Measurements from ENCODE around the gene HECW1. TPM values are rescaled to one million over a fixed set of nuclear protein-coding genes. Genes with fewer than 3 reads are reported as not detected.
A peak's percentile ranks its signal among the peaks of the same experiment; 100 is the strongest.

The HECW1 gene
- total and polyA plus RNA-seq, 2 of the 13 experiments (the other 11 are each of a cell fraction or from before 2014, with no cell fraction given): not detected

- TF ChIP-seq ZNF770 (CRISPR knock-in tag; IDR thresholded peaks at IDR 0.05) (no peak), HOXD1 (CRISPR knock-in tag; IDR thresholded peaks at IDR 0.05) (no peak), REPIN1 (CRISPR knock-in tag; IDR thresholded peaks at IDR 0.05; ENCODE audit: borderline replicate concordance, low read depth) (no peak), PATZ1 (CRISPR knock-in tag; IDR thresholded peaks at IDR 0.05) (peak; percentile 18; the same call in 1 of the 2 replicates), NFE2 (CRISPR knock-in tag; IDR thresholded peaks at IDR 0.05) (no peak), ZNF670 (CRISPR knock-in tag; IDR thresholded peaks at IDR 0.05; ENCODE audit: borderline replicate concordance) (no peak), NFRKB (IDR thresholded peaks at IDR 0.05) (no peak), ZMAT5 (CRISPR knock-in tag; IDR thresholded peaks at IDR 0.05; ENCODE audit: borderline replicate concordance, low read depth) (no peak), ZNF451 (CRISPR knock-in tag; IDR thresholded peaks at IDR 0.05) (no peak), HMGA1 (CRISPR knock-in tag; conservative IDR thresholded peaks at IDR 0.05) (no peak), MXD3 (CRISPR knock-in tag; IDR thresholded peaks at IDR 0.05) (no peak), MAX (IDR thresholded peaks at IDR 0.05) (no peak), ZNF577 (CRISPR knock-in tag; IDR thresholded peaks at IDR 0.05; ENCODE audit: borderline replicate concordance, low read depth) (no peak), U2AF1 (optimal IDR thresholded peaks at IDR 0.05; ENCODE audit: low read depth, low read length) (no peak), ZNF296 (CRISPR knock-in tag; conservative IDR thresholded peaks at IDR 0.05) (no peak), TBP (CRISPR knock-in tag; IDR thresholded peaks at IDR 0.05) (no peak), SMC3 (IDR thresholded peaks at IDR 0.05; ENCODE audit: low read length) (peak; percentile 81), SOX13 (IDR thresholded peaks at IDR 0.05) (no peak), SOX13 (CRISPR knock-in tag; conservative IDR thresholded peaks at IDR 0.05 in 1 of 2, IDR thresholded peaks at IDR 0.05 in 1 of 2) (peak in 1 of 2 experiments; percentile 12; a peak in 1 of 4 replicates), SALL1 (CRISPR knock-in tag; IDR thresholded peaks at IDR 0.05) (peak; percentile 39), ETV5 (CRISPR knock-in tag; IDR thresholded peaks at IDR 0.05; ENCODE audit: borderline replicate concordance) (0 out of 2 replicates have a peak, but pooled peaks have one; percentile 11), ELF3 (CRISPR knock-in tag; IDR thresholded peaks at IDR 0.05) (no peak), CSRNP2 (CRISPR knock-in tag; conservative IDR thresholded peaks at IDR 0.05; ENCODE audit: low read depth) (no peak), ERF (CRISPR knock-in tag; IDR thresholded peaks at IDR 0.05) (0 out of 2 replicates have a peak, but pooled peaks have one; percentile 29), THAP7 (CRISPR knock-in tag; IDR thresholded peaks at IDR 0.05) (no peak)
Measured at GRCh38 chr7:43511029-43511428, 398.6 kb downstream of the HECW1 start (continued).

Data from HepG2 (cell line).